Measurements from ENCODE around the gene DMRT3. TPM values are rescaled to one million over a fixed set of nuclear protein-coding genes. Genes with fewer than 3 reads are reported as not detected.

DMRT3 gene
- total and polyA plus RNA-seq, 10 of the 15 experiments (the other 5 are each of a cell fraction or from before 2014, with no cell fraction given), result 0.06 to 0.11 TPM; not detected in 8

DNA sequence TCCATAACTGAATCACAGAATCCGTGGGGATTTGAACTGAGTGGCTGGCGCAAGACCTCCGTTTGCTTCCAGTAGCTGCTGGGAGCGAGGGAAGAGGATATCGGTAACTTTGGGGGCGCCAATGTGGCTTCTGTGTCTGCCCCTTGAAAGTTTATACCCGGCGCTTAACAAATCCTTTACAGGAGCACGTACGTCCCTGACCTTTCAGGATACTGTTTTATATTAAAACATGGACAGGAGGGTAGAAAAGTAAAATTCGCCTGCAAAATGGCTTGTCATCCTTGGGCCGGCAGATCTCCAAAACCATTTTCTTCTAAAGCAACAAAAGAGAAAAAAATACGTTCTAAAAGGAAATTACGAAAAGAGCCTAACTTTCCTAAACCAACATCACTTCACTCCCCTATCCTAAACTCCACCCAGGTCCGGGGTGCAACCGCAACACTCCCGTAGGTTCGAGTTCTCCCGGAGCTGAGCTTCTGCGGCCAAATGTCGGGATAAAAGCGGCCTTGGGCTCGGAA lies 656 bp upstream of the DMRT3 start:
- Histone ChIP-seq H3K27ac (ENCODE audit: control insufficient read depth, insufficient read depth) (no peak overlapping the region), H3K4me3 (no peak overlapping the region), H2AFZ (ENCODE audit: control insufficient read depth, low read depth, low read length) (no peak overlapping the region), H3K4me2 (ENCODE audit: control insufficient read depth, insufficient read depth) (no peak overlapping the region), H3K4me1 (ENCODE audit: control insufficient read depth, insufficient read depth, low read length) (no peaks in the 10 kb centered on the region), H4K20me1 (ENCODE audit: control insufficient read depth, insufficient read depth) (no peaks in the 10 kb centered on the region; the same call in 1 of the 2 replicates), H3K9ac (ENCODE audit: control insufficient read depth, insufficient read depth, low read length) (no peak overlapping the region), H3K9me3 (replicated peaks; ENCODE audit: control insufficient read depth, insufficient read depth, low read length) (peaks cover 4% of the 10 kb centered on the region; the same call in 2 of the 3 replicates), H3K27me3 (replicated peaks in 1 of 2; ENCODE audit: control insufficient read depth in 2 of 2, insufficient read depth in 2 of 2, low read length in 1 of 2) (peaks cover 25 to 47% of the 10 kb centered on the region in 2 experiments), H3K79me2 (ENCODE audit: control insufficient read depth, insufficient read depth, low read length) (no peaks in the 10 kb centered on the region), H3K36me3 (ENCODE audit: control insufficient read depth in 2 of 2, insufficient read depth in 2 of 2, low read length in 1 of 2) (no peaks in the 10 kb centered on the region)
- WGBS (ENCODE audit: insufficient coverage, insufficient replicate concordance, low lambda C conversion rate, missing lambda C conversion rate), result 43% methylated on average over 23 of the region's 23 CpGs
- FAIRE-seq (no peak), ATAC-seq (no peak), DNase-seq (ENCODE audit: low read depth, low spot score) (no peak)
- ChIA-PET SMC1A (ENCODE audit: uncharacterized antibody, unreplicated experiment) (interaction anchor here (1.2 kb wide), 1 partner anchor 72 kb away, joined by 3 read pairs; no protein-coding TSS in a partner anchor), RAD21 (ENCODE audit: unreplicated experiment) (interaction anchor here (0.5 kb wide), 1 partner anchor 1505 kb away, joined by 3 read pairs; no protein-coding TSS in a partner anchor), CTCF (interaction anchor here (1.4 kb wide), 1 partner anchor 47 kb away, joined by 4 read pairs; no protein-coding TSS in a partner anchor), POLR2A (no interaction called here)
- no TSS peak for BruUV-seq (replicated peaks)
- TF ChIP-seq, protein P1, sequence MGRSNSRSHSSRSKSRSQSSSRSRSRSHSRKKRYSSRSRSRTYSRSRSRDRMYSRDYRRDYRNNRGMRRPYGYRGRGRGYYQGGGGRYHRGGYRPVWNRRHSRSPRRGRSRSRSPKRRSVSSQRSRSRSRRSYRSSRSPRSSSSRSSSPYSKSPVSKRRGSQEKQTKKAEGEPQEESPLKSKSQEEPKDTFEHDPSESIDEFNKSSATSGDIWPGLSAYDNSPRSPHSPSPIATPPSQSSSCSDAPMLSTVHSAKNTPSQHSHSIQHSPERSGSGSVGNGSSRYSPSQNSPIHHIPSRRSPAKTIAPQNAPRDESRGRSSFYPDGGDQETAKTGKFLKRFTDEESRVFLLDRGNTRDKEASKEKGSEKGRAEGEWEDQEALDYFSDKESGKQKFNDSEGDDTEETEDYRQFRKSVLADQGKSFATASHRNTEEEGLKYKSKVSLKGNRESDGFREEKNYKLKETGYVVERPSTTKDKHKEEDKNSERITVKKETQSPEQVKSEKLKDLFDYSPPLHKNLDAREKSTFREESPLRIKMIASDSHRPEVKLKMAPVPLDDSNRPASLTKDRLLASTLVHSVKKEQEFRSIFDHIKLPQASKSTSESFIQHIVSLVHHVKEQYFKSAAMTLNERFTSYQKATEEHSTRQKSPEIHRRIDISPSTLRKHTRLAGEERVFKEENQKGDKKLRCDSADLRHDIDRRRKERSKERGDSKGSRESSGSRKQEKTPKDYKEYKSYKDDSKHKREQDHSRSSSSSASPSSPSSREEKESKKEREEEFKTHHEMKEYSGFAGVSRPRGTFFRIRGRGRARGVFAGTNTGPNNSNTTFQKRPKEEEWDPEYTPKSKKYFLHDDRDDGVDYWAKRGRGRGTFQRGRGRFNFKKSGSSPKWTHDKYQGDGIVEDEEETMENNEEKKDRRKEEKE (IDR thresholded peaks at IDR 0.05), result no peak
- 0 out of 2 replicates have a peak, but pooled peaks have one; percentile 3 for TF ChIP-seq EZH2 (IDR thresholded peaks at IDR 0.05; ENCODE audit: borderline replicate concordance, control insufficient read depth, low read depth, low read length)
- in situ Hi-C loops (cut with MboI) (no loop called here), intact Hi-C loops (cut with micrococcal nuclease; ENCODE audit: unreplicated experiment) (no loop called here)

Data from GM12878 (cell line).